Measurements from ENCODE around the gene C1orf185.
A peak's percentile ranks its signal among the peaks of the same experiment; 100 is the strongest.
"Not testable (repeated sequence)": the region's sequence is repeated elsewhere in the genome, so short reads cannot be mapped to it uniquely, and the experiment has no call there.

Gene C1orf185

DNA sequence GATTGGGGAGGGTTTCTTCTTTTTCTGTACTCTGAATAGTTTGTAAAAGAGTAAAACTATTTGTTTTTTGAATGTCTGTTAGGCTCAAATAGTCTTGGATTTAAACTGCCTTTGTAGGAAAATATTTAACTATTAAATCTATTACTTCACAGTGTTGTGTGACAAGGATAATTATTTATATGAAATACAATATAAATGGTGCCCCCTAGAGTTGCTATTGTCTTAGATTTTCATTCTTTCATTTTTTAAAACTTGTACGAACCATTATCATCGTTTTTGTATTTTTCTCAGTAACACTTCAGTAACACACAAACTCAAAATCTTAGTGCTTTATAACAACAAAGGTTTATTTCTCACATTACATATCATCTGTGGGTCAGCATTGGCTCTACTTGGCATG, 37.4 kb downstream of the C1orf185 start:
- no peak for DNase-seq

DNA sequence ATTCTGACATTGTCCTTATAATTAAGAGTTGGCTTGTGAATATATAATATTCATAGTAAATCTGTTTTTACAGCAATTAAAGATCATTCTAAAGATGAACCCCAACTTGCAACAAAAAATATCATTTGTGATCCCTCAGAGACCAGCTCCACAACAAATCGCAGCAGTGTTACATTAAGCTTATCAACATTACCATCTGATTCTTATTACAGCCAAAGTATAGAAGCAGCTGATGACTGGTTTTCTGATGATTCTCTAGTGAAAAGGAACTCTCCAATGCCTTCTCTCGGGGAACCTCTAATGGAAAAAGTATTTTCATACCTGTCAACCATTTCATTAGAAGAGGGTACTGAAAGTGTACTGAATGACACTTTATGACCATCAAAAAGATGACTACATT, 45.4 kb downstream of the C1orf185 start:
- no peak for DNase-seq

DNA sequence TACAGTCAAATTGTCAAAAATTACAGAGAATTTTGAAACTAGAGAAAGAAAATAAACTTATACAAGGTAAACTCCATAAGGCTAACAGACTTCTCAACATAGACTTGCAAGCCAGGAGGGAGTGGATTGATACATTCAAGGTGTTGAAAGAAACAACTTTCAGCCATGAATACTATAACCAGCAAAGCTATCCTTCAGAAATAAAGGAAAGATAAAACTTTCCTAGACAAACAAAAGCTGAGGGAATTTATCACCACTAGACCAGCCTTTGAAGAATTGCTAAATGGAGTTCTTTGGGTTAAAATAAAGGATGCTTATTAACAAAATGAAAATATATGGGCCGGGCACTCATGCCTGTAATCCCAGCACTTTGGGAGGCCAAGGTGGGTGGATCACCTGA, 52.7 kb downstream of the C1orf185 start:
- DNase-seq: no peak

DNA sequence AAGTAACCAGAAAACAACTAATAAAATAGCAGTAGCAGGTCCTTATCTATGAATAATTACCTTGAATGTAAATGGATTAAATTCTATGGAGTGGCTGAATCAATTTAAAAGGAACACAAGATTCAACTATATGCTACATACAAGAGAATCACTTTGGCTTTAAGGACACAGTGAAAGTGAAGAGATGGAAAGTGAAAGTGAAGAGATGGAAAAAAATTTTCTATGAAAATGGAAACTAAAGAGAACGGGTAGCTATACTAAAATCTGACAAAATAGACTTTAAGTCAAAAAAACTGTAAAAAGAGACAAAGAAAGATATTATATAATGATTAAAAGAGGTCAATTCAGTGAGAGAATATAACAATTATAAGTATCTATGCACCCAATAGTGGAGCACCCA, 54.7 kb downstream of the C1orf185 start:
- DNase-seq: no peak

DNA sequence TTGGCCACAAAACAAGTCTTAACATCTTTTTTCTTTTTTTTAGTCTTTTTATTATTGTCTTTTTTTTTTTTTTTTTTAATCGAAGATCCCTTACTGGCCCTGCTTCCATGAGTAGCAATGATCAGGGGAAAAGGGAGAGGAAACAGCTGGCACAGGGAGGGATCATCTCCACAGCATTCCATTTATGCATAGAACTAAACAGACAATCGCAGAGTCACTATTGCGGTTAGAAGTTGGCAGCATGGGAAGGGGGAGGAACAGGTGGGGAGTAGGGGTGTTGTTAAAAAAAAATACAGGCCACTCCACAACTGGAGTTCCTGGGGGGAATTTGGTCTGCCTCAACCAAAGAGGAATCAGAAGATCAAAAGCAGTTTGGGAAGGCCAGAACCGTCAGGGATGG, 55.4 kb downstream of the C1orf185 start:
- DNase-seq: no peak

DNA sequence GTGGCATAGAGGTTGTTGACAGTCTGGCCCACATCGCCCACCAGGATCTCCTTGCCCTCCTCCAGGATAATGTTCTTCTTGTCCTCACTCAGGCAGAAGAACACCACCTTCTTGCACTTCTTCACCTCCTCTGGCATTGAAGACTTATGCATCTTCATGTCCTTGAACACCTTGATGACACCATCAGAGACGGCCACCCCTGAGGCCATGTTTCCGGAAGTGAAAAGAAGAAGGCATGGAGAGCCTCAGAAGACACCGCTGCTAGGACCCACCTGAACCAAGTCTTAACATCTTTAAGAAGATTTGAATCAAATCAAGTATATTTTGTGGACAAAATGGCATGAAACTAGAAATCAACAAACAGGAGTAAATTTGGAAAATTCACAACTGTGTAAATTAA, 56.2 kb downstream of the C1orf185 start:
- DNase-seq: no peak

DNA sequence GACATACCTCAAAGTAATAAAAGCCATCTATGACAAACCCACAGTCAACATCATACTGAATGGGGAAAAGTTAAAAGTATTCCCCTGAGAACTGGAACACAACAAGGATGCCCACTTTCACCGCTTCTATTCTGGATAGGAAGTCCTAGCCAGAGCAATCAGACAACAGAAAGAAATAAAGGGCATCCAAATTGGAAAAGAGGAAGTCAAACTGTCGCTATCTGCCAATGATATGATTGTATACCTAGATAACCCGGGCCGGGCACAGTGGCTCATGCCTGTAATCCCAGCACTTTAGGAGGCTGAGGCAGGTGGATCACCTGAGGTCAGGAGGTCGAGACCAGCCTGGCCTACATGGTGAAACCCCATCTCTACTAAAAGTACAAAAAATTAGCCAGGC, 60.5 kb downstream of the C1orf185 start:
- DNase-seq: not testable (repeated sequence)

DNA sequence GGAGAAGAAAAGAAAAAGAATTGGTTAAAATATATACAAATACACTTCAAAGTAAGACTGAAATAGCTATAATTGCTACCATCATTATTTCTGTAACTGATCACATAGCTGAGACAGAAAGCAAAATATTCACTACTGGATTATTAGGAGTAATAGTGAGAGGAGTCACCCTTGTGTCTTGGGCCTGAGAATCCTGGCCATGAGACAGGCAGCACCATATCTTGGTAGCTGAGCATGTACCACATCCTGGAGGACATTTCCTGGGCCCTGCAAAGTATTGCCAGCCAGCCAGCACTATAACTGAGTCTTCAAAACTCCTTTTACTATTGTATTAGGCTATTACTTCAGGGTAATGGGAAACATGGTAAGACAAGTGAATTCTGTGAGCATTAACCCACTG, 63.5 kb downstream of the C1orf185 start:
- DNase-seq: no peak

DNA sequence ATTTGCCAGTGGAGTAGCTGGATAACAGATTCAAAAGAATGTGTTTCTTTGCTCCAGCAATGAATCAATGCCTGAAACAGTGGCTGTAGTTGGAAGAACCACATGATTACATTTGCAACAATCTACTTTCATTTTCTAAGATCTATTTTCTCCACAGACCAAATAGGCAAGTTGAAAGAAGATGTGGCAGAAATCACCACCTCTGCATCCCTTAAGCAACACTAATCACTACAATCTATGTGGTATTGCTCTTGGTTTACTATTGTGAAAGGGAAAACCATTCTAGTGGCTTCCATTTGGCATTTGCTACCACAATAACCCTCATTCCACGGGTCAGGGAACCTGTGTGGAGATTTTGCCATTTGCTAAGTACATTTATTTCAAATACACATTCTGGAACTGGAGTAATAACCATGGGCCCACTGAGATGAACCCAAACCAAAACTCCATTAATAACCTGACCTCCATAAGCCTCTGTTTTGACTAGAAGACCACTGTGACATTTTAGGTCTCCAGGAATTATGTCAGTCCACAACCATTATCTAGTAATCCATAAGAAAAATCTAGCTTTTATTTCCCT, 66.3 kb downstream of the C1orf185 start:
- no peak for DNase-seq

DNA sequence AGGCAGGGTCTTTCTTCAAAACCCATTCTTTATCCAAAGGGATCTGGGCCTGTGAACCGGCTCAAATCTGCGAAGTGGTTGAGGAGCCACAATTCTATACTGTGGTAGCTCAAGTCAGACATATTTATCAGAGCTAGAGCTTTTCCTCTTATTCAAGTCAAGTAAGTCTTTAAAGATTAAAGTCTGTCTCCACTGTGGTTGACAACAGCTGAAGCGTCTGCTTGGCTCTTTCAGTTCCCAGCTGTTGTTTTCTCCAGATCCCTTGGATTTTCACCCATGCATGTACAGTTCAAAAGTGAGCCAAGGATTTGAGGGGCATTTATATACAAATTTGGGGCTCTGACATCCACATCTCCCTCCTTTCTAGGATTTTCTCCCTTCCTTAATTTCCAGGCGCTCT, 66.9 kb downstream of the C1orf185 start:
- DNase-seq: no peak

DNA sequence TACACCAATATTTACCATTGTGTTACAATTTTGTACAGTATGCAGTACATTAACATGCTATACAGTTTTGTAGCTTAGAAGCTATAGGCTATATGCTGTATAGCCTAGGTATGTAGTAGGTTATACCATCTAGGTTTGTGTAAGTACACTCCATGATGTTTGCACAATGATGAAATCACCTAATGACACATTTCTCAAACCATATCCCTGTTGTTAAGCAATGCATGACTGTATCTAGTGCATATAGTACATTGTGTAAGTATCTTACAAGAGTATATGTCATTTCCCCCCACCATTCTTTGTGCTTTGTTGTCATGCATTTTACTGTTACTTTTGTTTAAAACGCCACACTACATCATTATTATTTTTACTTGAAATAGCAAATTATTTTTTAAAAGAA, 68.3 kb downstream of the C1orf185 start:
- peak; percentile 8 for DNase-seq

DNA sequence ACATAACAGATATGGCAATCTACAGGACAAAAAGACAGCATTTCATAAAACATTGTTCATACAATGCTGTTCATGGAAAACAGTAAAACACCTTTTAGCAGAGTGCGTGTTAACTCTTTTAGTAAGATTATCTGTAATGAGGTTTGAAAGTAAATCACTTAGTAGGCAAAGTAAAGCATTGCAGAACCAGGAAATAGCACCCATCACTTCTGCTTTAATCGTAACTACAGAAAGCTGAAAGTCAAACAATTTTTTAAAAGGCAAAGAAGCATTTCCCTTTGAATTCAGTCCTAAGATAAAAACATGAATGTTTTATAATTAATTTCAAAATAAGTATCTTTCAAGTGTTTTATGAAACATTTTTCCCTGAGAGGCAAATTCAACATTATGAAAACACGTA, 70.8 kb downstream of the C1orf185 start:
- no peak for DNase-seq

DNA sequence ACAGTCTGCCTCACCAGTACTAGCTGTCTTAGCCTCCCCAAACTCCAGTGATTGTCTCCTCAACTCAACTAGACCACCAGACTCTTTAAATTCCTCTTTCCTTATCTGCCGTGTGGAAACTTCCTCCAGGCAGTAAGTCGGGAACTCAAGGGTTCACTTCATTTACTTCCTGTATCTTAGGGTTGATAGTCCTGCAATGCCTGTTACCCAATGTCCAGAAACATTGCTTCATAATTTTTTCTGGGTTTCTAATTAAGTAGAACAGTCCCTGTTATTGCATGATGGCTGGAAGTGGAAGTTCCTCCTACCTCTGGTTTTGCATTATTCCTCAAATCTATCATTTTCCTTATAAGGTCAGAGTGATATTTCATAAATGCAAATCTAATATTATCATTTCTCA, 73.2 kb downstream of the C1orf185 start:
- no peak for DNase-seq

DNA sequence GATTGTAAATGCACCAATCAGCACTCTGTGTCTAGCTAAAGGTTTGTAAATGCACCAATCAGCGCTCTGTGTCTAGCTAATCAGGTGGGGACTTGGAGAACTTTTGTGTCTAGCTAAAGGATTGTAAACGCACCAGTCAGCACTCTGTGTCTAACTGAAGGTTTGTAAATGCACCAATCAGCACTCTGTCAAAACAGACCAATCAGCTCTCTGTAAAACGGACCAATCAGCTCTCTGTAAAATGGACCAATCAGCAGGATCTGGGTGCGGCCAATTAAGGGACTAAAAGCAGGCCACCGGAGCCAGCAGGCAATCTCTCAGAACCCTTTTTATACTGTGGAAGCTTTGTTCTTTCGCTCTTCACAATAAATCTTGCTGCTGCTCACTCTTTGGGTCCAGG, 76.0 kb downstream of the C1orf185 start:
- DNase-seq: not testable (repeated sequence)

DNA sequence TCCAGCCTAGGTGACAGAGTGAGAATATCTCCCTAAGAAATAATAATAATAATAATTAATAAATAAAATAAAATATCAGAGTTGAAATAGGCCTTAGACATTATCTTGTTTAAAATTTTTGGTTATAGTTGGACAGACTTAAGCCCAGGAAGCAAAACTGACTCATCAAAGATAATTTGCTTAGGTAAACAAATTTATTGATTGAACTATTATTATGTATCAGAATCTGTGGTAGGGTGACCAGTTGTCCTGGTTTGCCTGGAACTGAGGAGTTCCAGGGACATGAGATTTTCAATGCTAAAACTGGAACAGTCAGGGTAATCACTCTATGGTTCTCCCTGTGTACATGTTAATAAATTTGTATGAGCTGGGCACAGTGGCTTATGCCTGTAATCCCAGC, 86.2 kb downstream of the C1orf185 start:
- DNase-seq: no peak

DNA sequence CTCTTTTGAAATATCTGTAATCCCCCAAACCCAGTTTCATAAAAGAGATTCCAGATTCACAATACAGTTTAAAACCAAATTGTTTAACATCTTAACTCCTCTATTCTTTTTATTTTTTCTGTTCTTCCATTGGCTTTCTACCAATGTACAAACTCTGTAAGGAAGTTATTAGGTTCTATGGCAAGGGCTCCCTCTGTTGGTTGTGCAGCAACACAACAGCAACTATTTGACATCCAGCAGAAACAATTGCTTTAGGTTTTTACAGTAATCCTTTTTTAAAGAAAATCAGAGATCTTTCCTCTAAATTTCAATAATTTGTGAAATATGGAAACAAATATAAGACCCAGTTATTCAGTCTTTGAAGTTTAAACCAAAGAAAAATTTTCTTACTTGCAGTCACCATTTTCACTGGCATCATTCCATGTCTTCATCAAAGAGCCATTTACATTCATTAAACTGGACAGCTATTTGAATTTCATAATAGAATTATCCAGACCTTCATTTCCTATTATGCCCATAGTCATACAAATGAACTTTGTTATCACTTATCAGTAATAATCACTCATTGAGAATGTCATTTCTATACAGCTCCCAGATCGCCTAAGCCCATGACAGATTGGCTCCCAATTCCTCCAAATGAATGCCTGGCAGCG, 87.5 kb downstream of the C1orf185 start:
- peak; percentile 74 for DNase-seq

DNA sequence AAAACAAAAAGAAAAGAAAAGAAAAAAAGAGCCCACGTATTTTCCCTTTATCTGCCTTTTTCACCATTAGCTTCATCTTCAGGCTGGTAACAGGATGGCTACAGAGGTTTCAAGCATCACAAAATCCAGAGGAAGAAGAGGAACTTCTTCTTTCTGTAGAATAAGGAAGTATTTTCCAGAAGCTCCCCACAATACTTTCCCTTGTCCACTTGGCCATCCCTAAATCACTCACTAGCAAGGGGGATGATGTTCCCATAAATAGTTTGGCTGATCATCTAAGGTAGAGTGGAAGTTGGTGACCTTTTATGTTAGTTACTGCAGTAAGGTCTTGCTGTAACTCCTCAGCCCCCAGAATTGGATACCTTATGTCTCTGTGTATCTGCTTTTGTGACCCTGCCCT, 88.9 kb downstream of the C1orf185 start:
- DNase-seq: no peak

DNA sequence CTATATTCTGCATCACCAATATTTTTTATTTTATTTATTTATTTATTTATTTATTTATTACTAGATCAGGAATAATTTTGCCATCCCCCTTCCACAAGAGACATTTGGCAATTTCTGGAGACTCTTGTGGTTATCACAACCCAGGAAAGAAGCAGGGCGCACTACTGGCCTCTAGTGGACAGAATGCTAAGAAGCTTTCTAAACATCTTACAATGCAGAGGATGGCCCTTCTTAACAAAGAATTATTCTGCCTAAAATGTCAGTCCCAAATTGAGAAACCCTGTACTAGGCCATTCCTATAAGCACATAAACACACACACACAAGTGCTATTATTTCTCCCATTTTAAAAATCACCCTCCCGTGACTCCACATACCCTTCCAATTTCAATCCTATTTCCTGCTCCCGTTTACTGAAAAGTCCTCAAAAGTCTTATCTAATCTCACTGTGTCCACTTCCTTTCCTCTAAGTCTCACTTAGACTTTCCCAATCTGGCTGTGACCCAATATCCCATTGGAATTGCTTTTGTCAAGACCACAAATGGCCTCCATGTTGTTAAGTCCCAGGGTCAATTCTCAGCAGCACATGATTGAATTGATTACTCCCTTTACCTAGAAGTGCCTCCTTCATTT, 90.3 kb downstream of the C1orf185 start:
- DNase-seq: peak; percentile 82

DNA sequence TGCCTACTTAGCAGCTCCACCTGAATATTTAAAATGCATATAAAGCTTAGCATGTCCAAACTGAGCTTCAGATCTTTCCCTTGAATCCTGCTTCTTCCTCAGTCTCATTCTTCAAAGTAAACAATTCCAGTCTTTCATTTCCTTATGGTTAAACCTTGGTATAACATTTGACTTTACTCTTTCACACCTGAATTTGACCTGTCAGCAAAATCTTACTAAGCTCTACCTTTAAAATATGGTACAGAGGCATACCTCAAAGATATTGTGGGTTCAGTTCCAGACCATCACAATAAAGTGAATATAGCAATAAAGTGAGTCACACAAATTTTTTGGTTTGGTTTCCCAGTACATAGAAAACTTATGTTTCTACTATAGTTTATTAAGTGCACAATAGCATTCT, 91.5 kb downstream of the C1orf185 start:
- no peak for DNase-seq
